ENCODE data around the gene PPP6R2.

PPP6R2 gene, protein sequence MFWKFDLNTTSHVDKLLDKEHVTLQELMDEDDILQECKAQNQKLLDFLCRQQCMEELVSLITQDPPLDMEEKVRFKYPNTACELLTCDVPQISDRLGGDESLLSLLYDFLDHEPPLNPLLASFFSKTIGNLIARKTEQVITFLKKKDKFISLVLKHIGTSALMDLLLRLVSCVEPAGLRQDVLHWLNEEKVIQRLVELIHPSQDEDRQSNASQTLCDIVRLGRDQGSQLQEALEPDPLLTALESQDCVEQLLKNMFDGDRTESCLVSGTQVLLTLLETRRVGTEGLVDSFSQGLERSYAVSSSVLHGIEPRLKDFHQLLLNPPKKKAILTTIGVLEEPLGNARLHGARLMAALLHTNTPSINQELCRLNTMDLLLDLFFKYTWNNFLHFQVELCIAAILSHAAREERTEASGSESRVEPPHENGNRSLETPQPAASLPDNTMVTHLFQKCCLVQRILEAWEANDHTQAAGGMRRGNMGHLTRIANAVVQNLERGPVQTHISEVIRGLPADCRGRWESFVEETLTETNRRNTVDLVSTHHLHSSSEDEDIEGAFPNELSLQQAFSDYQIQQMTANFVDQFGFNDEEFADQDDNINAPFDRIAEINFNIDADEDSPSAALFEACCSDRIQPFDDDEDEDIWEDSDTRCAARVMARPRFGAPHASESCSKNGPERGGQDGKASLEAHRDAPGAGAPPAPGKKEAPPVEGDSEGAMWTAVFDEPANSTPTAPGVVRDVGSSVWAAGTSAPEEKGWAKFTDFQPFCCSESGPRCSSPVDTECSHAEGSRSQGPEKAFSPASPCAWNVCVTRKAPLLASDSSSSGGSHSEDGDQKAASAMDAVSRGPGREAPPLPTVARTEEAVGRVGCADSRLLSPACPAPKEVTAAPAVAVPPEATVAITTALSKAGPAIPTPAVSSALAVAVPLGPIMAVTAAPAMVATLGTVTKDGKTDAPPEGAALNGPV

DNA sequence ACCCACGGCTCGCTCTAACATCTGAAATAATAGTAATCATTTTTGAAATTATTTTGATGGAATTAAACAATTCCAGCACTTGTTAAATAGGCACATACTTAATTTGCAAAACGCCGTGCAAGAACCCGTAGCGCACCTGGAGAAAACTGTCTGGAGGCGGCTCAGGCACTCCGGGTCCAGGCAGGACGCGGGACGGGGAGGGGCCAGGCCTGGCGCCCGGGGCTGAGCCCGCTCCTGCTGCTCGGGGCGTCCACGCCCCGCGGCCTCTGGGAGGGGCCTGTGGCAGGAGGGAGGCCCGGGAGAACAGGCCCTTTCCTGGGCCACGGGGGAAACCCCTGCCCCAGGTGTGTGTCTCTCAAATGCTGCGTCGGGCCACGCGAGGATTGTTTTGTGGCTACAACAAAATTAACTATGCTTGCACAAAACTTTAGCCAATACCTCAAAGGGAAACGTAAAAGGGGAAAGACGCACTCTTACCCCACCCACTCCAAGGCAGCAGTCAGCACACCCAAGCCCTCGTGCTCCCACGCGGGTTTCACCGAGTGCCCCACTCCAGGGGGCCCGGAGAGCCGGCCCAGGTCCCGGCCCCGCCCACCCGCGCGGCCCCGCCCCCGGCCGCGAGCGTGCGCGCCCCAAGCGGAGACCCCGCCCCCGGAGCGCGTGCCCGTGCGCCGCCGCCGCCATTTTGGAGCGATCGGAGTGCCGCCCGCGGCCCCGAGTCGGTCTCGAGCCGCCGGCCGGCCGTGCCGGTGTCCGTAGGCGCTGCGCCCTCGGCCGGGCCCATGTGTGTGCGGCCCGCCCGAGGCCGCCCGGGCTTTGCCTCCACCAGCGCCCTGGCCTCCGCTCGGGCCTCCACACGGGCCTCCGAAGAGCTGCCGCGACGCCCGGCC lies at the start of gene PPP6R2:
Gene PPP6R2 (plus strand): TSS at position 677 of the 890 bp plus-strand sequence. CDS start 50,582 bp downstream, outside the sequence.
- peak; percentile 98 for DNase-seq (ENCODE audit: low spot score)

- no peak for DNase-seq (ENCODE audit: low spot score)
Observed at GRCh38 chr22:50293441-50294318, 49.4 kb upstream of the PPP6R2 start.

DNA sequence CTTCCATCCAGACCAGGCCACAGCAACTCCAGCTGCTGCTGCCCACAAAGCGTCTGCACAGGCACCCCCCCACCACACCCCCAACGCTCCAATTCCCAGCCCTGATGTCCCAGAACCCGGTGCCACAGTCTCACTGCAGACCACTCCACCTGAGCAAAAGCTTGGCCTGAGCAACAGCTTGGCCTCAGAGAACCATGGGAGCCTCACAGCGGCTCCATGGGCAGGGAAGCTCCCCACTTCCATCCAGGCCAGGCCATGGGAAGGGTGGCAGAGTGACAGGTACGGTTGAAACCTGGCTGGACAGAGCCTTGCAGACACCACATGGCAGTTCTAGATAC lies 48.8 kb upstream of the PPP6R2 start:
- DNase-seq (ENCODE audit: low spot score), result no peak

DNA sequence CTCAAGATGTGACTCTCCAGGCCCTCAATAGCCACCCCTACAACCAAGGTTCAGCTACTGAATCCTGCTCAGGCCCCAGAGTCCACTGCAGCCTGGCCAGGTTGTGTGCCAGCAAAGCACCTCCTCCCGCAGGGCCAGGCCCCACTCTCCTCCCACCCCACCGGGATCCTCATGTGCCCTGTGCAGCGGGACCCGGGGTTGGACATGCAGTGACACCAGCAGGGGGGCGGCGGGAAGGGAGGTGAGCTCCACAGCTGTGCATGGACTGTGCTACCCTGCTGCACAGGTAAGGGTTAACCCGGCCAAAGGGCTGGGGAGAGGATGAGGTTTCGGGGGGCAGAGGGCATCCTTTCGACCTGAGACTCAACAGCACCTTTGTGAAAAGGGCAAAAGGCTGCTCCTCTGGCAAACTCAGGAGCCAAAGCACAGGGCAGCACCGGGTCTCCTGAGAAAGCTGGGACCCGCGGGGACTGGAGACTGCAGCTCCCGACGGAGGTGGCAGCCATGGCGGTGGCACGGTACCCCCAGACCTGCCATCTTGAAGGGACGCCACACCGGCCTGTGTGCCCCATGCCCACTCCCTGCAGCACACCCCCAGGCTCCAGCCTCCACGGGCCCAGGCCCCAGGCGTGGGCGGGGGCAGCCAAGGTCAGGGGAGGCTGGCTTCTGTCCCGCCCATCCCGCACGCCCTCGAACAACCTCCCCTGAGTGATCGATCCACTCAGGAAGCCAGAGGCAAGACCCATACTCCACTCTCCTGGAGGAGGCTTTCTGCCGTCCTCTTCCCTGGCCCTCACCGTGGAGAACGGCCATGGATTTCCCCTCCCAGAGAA lies 46.3 kb upstream of the PPP6R2 start:
- no peak for DNase-seq (ENCODE audit: low spot score)

- DNase-seq (ENCODE audit: low spot score), result no peak
Observed at GRCh38 chr22:50297510-50298265, 45.4 kb upstream of the PPP6R2 start.

DNA sequence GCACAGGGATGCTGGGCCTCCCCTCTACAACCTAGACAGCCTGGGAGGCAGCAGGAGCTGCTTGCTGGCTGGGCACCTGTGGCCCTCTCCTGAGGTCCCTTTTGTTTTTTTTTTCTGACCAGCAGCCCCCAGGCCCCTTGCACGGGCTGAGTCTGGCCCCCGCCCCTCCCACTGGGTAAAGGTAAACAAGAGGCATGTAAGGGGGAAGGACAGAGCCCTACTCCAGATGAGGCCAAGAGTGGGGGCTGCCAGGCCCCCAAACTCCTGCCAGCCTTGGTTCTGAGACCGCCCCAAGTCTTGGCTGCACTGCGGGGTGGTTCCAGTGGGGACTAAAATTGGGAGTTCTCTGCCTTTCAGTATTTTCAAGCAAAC lies 44.9 kb upstream of the PPP6R2 start:
- no peak for DNase-seq (ENCODE audit: low spot score)

DNA sequence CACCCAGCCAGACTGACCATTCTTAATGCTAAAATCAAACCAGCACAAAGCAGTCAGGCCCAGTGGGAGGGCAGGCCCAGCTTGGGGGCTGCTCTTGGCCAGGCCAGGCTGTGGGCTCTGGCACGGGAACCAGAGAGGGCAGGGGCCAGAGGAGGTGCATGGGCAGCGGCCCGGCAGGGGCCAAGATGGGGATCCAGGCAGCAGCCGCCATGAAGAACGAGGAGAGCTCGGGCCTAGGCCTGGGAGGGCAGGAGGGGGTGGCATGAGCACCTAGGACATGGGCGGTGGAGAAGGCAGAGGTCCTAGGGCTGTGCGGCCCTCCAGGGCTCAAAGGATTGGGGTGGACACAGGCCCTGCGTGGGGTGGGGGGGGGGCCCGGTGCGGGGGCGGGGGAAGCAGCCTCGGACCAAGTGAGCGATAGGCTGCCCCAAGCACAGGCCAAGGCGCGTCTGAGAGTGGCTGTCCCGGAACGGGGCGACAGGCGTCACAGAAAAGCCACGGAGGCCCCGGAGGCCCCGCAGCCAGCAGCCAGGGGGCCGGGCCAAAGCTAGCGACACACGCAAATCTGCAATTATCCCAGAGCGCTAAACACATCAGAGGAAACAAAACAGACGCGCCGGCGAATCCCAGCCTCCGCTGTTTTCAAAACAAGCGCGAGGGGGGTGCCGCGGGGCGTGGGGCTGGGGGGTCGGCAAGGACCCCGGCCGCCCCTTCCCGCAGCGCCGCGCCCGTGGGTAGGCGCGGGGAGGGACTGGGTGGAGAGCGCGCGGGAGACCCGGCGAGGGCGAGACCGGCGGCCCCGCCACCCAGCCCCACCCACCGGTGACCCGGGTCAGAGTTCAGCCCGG lies 44.0 kb upstream of the PPP6R2 start:
- DNase-seq (ENCODE audit: low spot score), result peak; percentile 76

DNA sequence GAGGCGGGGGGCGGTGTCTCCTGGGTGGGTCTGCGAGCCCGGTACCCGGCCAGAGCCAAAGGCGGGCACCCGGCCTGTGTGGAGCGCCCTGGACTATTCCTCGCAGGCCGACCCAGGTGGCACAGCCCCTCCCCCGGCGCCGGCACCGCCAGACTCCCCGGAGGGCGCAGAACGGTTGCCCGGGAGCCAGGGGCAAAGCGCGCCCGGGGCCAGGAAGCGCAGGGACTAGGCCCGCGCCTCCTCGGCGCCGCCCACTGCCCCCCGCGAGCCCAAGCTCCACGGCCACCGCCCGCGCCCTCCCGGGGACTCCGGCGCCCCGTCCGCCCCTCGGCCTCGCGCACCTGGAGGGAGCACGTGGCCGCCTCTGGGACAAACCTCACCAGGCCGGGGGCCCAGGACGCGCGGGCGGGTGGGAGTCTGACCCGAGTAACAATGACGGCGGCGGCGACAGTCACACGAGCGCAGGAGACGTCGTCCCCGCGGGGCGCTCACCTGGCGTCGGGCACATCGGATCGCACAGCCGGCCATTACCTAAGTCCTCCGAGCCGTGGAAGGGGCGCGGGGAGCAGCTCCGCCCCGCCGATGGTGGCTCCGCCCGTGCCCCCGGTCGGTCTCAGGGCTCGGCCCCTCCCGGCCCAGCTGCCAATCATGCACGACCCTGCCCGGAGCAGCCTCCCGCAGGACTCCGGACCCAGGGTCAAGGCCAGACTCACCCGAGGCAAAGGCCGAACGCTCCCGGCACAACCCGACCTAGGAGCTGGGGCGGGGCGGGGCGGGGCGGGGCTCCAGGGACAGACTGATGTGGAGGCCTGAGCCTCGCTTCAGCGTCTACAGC lies 43.1 kb upstream of the PPP6R2 start:
- no peak for DNase-seq (ENCODE audit: low spot score)

- no peak for DNase-seq (ENCODE audit: low spot score)
Observed at GRCh38 chr22:50300620-50301257, 42.4 kb upstream of the PPP6R2 start.

DNA sequence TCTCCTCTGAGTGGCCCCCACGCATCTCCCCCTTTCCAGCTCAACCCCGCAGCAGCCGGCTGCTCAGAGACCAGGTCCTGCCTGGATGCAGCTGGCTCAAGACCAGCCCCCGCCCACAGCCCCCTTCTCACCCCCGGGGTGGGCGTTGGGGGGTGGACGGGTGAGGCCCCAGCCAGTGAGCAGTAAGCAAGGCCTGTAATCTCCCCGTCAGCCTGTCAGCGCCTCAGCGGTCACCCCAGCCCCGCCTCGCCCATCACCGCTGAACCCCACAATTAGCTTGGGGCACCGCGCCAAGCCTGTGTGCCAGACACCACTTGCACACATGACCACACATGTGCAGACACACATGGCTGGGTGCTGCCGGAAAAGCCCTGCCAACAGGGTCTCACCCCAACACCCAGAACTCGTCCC lies 41.5 kb upstream of the PPP6R2 start:
- DNase-seq (ENCODE audit: low spot score), result no peak

- DNase-seq (ENCODE audit: low spot score), result no peak
Observed at GRCh38 chr22:50302041-50302541, 41.0 kb upstream of the PPP6R2 start.

GRCh38 chr22:50302564-50302963 lies 40.6 kb upstream of the PPP6R2 start:
- DNase-seq (ENCODE audit: low spot score), result no peak

DNA sequence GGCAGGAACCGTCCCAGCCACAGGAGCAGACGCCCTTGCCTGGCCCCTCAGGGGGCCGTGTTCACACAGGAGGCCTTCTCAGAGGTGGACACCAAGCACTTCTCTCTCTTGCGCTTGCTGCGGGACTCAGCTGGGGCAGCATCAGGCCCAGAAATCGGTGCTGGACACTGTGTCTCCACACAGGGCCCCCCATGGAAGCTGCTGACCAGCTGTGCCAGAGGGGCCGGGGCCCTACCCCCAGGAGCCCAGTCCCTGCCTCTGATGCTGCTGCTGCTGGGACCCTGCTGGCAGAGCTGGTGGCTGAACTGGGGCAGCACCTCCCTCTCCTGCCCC lies 39.6 kb upstream of the PPP6R2 start:
- no peak for DNase-seq (ENCODE audit: low spot score)

DNA sequence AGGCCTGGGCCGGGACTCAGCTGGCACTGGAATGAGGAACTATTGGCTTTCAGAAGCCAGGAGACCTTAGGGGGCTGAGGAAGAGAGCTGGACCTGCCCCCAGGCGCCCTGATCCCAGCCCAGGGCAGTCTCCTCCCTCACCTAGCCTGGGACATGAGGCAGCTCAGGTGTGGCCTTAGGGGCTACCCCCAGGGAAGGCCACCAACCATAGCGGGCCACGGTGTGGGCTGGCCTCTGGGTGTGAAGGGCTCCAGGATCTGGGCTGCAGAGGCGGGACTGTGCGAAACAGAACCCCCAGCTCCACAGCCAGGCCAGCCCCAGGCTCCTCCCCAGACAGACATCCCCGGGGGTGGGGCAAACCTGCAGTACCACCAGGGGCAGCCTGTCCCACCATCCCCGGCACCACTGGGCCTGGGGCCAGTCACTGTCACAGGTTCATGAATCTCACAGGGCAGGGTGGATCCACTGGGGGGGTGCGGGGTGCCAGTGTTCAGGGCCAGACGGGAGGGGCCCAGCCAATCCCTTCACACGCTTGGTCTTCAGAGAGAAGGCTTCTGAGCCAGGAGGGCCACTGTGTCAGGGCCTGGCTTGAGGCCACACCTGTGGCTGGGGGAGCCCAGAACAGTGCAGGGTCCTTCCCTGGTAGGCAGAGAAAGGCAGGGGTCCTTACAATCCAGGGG lies 39.1 kb upstream of the PPP6R2 start:
- DNase-seq (ENCODE audit: low spot score), result no peak

DNA sequence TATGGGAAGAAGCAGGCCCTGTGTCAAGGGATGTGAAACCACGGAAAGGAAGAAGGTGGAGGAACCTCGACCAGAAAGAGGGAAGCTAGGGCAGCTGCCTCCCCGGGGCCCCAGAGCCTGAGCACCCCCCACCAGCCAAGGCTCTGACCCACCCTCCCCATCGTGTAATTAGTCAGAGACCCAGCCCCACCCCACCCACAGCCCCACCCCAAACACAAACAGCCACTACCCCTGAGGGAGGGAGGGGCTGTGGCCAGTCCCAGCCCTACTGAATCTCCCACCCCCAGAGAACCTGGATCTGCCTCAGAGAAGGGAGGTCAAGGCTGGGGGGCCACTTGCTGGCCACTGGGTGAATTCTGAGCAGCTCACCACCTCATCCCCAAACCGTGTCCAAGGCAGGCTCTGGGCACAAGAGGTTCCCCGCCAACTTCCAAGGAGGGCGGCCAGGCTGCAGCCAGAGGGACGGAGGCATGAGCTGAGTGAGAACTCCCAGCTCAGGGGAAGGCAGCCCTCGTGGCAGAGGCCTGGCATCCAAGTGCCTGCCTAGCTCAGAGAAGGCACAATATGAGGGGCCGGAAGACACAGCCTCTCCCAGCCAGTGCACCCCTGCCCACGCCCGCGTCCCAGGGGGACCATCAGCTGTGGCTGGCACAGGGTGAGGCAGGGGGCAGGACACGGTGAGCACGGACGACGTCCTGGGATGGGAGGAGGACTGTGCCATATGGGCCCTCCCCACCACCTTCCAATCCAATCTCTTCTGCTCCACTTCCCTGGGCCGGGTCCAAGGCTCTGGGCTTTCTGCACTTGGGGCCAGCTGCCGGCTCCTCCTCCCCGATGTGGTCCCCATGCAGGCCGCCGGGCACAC lies 38.4 kb upstream of the PPP6R2 start:
- peak; percentile 64 for DNase-seq (ENCODE audit: low spot score)

All from D341Med (cell line).